ENCODE data around the gene SELENOM.
A peak's percentile ranks its signal among the peaks of the same experiment; 100 is the strongest.

SELENOM gene, protein sequence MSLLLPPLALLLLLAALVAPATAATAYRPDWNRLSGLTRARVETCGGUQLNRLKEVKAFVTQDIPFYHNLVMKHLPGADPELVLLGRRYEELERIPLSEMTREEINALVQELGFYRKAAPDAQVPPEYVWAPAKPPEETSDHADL
- total RNA-seq, result 12.8 to 18.8 reads per million in 2 donors

- DNase-seq, result peak; percentile 76
Measured at GRCh38 chr22:31107178-31107893, at the start of gene SELENOM. Gene SELENOM, minus strand, starts transcription at chr22:31107568. Its CDS starts 63 bp downstream, at chr22:31107505.

GRCh38 chr22:31155422-31155821 is 48.1 kb upstream of the SELENOM start:
- DNase-seq, result no peak

- DNase-seq, result no peak
Measured at GRCh38 chr22:31154975-31155374, 47.6 kb upstream of the SELENOM start.

DNA sequence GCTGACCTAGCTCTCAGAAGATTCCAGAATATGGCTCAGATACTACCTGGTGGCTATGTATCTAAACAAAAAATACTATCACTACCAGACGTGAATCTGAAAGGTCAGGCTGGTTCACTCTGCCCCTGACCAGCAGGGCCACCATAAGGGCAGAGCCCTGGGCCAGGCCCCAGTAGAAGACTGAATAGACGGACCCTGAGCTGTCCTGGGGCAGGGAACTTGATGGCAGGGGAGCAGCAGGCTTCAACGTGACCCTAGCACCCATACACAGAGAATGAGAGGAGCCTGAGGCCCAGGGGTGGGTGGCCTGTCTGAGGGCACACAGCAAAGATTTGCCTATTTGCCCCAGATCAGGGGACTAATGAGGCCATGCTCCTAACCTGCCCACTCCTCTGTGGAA is 46.0 kb upstream of the SELENOM start:
- no peak for DNase-seq

- DNase-seq, result no peak
Measured at GRCh38 chr22:31151872-31152271, 44.5 kb upstream of the SELENOM start.

- DNase-seq, result no peak
Measured at GRCh38 chr22:31150615-31151014, 43.2 kb upstream of the SELENOM start.

DNA sequence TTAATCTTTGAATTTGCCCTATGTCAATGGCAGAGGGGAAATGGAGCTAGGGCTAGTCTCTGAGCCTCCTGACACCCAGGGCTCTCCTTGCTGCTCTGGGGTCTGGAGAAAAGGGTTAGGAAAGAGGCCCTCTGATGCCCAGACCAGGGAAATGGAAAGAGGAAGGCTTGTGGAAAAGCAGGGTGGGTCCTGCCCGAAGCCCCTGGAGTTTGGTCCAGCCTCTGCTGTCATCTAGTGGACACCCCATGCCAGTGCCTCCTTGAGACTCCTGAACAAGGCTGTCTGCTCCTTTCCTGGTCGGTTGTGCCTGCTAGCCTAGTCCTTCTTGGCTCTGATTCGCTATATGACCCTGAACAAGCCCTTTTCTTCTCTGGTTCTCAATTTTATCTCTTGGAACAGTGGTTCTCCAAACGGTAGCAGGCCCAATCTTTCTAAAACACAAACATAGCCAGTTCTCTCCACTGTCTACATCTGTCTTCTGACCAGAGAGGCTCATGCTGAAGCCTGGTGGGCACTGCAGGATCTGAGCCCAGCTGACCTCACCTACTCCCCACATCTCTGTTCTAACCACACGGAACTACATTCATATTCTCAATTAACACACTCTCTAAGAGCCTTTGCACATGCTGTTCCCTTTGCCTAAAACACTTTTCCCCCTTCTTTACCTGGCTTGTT is 41.7 kb upstream of the SELENOM start:
- DNase-seq, result no peak

GRCh38 chr22:31148488-31148887 is 41.1 kb upstream of the SELENOM start:
- no peak for DNase-seq

DNA sequence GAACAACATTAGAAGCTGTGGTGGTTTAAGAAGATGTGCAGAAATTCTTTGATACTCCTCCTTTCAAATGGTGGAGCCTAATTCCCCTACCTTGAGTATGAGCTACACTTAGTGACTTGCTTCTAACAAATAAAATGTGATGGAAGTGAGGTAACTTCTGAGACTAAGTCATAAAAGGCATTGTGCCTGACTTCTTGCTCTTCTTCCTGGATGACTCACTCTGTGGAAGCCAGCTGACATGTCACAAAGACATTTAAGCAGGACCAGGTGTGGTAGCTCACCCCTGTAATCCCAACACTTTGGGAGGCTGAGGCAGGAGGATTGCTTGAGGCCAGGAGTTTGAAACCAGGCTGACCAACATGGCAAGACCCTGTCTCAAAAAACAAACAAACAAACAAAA is 36.9 kb upstream of the SELENOM start:
- no peak for DNase-seq

GRCh38 chr22:31143537-31143936 is 36.2 kb upstream of the SELENOM start:
- DNase-seq, result no peak

DNA sequence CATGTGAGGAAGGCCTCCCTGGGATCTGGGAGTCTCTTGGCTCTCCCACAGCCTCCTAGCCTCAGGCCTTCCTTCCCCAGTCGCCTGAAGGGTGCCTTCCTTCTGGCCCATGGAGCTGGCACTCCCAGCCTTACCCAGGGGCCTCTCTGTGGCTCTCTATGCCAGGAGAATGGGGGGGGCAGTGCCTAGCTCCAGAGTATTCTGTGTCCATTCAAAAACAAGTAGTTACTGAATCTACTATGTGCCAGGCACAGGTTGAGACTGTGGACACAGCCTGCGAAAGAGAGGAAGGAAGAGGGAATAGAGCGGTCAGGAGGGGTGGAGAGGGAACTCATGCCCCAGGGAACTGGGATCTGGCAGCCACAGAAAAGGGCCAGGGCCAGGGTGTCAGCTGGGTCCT is 35.7 kb upstream of the SELENOM start:
- no peak for DNase-seq

DNA sequence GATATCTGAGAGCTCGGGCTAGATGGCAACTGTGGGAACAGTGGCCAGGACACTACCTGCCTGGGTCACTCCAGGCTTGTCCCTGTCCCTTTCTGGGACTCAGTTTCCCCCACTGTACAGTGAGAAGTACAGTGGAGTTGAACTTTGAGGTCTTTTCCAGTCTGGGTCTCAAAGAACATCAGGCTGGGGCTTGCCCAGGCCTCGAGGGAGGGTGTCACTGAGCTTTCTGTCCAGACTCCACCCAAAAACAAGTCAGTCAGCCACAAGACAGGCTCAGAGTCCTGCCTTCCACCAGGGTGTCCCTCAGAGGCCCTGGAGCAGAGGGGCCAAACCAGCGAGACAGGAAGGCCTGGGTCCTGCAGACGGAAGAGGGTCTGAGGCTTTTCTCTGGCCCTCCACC is 34.9 kb upstream of the SELENOM start:
- DNase-seq, result no peak

GRCh38 chr22:31141551-31141950 is 34.2 kb upstream of the SELENOM start:
- DNase-seq, result no peak

GRCh38 chr22:31140746-31141145 is 33.4 kb upstream of the SELENOM start:
- no peak for DNase-seq

- no peak for DNase-seq
Measured at GRCh38 chr22:31139866-31140716, 32.7 kb upstream of the SELENOM start, which contains the start of gene PLA2G3. Gene PLA2G3, minus strand, starts transcription at chr22:31140508. Its CDS starts 154 bp downstream, at chr22:31140354.

GRCh38 chr22:31139066-31139465 is 31.7 kb upstream of the SELENOM start:
- DNase-seq, result no peak

GRCh38 chr22:31138126-31138525 is 30.8 kb upstream of the SELENOM start:
- DNase-seq, result no peak

- DNase-seq, result no peak
Measured at GRCh38 chr22:31137721-31138120, 30.4 kb upstream of the SELENOM start.

DNA sequence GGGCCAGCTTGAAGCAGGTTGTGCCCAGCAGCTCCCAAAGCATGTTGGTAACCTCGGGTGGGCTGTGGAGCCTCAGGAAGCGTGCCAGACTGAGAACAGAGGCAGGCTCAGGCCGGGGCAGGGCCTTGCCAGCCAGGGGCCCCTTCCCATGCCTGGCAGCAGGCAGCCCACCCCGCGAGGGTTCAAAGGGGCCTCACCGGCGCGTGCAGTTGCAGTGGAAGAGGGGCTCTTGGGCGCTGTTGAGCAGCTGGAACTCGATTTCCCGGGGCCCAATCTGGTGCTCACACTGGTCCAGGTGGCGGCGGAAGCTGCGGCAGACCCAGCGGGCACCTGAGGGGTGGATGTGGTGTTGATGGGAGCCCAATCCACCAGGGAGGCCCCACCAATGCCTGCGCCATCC is 29.3 kb upstream of the SELENOM start:
- DNase-seq, result no peak

DNA sequence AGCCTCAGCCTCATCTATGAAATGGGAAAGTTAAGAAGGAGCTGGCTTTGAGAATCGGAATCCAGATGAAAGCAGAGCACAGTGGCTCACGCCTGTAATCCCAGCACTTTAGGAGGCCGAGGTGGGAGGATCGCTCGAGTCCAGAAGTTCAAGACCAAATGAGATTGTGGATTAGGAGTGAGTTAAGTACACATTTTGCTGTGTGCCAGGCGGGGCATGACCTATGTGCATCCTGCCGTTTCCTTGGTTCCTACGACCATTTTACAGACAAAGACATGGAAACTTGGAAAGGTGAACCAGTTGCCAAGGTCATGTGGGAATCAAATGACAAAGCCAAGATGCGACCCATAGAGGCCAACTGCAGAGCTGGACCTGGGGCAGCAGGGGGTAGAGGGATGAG is 28.8 kb upstream of the SELENOM start:
- DNase-seq, result no peak

GRCh38 chr22:31135706-31136105 is 28.3 kb upstream of the SELENOM start:
- DNase-seq, result no peak

DNA sequence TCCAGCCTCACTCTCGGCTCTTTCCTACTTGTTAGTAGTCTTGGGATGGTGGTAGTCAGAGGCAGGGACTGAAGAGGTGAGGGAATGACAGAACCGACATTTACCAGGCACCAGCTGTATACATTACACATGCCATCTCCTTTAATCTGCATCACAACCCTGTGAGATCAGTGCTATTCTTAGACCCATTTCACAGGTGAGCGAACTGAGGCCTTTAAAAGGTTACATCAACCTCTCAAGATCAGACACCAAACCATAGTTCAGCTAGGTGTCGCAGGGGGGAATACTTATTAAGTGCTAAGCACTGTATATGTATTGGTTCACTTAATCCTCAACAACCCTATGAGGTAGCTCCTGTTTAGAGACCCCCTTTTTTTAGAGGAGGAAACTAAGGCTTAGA is 27.3 kb upstream of the SELENOM start:
- DNase-seq, result no peak

GRCh38 chr22:31133911-31134310 is 26.5 kb upstream of the SELENOM start:
- no peak for DNase-seq
